HG03354 (cell line): ENCODE results near the gene DDTL.
"Not testable (repeated sequence)": the region's sequence is repeated elsewhere in the genome, so short reads cannot be mapped to it uniquely, and the experiment has no call there.

ENCODE experiments used
- ATAC-seq: cut with Tn5 transposase; IDR thresholded peaks from one replicate; pipeline ENCODE4 v1.9.1; 2021; ENCODE audit warnings: mild to moderate bottlenecking; ENCODE audit not compliant: unreplicated experiment, poor library complexity, severe bottlenecking

The DDTL gene

DNA sequence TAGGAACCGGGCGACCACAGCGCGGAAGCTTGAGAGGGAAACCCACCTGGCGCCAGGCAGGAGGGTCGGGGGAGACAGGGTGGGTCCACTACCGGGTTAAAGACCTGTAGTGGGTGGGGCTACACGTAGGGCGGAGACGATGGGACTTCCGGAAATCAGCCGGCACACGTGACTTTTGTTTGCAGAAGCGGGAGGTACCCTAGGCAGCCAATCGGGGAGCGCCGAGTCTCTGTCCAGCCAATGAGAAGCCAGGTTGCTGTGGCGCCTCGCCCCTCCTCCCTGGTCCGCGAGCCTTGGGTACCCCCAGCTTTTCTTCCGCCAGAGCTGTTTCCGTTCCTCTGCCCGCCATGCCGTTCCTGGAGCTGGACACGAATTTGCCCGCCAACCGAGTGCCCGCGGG lies at the start of gene DDTL:
Gene DDTL (plus strand): TSS at position 321 of the 400 bp plus-strand sequence. CDS start 27 bp downstream, at position 348.
- ATAC-seq = peak; percentile 95

GRCh38 chr22:23920267-23920611 lies 46.4 kb upstream of the DDTL start:
- ATAC-seq = not testable (repeated sequence)

- not testable (repeated sequence) for ATAC-seq
Measured at GRCh38 chr22:23921586-23922201, 45.0 kb upstream of the DDTL start.

- no peak for ATAC-seq
Measured at GRCh38 chr22:23922921-23923320, 43.8 kb upstream of the DDTL start.

DNA sequence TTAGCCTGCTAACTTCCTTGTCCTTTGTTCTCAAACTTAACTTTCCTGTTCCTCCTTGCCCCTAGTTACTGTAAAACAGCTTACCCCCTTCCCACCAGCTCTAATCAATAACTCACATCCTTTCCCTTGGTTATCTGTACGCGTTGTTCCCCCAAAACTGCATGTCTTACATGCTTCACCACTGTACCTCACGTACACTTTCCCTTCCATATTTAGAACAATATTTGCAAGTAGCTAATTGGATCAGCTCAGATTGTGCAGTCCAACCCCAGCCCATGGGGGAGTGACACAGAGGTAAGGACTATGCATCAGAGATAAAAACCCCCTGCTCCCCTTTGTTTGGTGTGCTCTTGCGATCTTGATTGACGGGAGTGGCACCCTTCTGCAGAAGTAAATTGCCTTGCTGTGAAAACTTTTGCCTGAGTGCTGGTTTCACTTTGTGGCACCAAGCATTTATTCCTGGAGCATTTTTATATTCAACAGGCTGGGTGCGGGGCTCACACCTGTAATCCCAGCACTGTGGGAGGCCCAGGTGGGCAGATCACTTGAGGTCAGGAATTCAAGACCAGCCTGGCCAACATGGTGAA lies 41.6 kb upstream of the DDTL start:
- ATAC-seq = no peak

- ATAC-seq = no peak
Measured at GRCh38 chr22:23926561-23926960, 40.1 kb upstream of the DDTL start.

DNA sequence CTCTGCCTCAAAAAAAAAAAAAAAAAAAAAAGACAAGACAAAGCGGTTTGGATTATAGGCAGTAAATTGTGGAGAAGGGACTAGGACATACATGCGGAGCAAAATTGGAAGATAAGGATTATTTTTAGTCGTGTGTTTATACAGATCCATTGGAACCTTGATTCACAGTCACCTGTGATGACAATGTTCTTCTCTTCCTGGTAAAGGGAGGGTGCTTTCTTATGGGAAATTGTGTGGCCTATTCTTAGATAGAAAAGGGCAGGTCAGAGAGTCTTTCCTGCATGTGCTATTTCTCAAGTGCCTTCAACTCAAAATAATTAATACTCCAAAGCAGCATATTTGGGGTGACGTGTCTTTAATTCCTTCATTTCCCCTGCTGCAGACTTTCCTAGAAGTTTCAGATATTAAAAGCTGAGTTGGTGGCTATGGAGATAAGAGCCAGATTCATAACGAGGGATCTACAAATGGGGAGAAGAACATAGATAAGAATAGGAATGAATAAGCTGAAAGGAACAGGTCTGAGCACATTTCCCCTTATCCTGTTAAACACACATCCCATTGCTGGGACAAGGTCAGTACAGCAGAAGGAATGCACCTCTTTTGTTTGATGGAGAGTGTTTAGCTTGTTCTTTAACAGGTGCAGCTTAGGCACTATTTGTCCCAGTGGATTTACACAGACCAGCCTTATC lies 28.2 kb upstream of the DDTL start:
- ATAC-seq = no peak

GRCh38 chr22:23939017-23939357 lies 27.7 kb upstream of the DDTL start:
- no peak for ATAC-seq

GRCh38 chr22:23940166-23940565 lies 26.5 kb upstream of the DDTL start:
- ATAC-seq = not testable (repeated sequence)

DNA sequence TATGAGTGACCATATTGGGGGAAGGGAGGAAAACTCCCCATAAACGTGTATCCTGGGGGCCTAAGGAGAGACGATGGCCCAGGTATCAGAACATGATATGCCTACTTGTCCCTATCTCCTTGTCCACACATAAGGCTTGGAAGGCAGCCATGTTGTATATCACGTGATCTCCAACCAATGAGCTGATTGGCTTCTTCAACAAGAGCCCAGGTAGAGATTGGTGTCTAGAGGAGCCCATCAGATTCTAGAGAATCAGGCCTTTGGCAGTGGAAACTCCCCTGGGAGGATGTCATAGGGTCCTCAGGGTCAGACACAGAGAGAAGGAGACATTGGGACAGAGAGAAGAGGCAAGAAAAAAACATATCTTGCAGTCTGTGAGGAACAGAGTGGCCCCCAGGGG lies 19.3 kb upstream of the DDTL start:
- ATAC-seq = not testable (repeated sequence)

GRCh38 chr22:23949764-23950163 lies 16.9 kb upstream of the DDTL start:
- ATAC-seq = not testable (repeated sequence)

DNA sequence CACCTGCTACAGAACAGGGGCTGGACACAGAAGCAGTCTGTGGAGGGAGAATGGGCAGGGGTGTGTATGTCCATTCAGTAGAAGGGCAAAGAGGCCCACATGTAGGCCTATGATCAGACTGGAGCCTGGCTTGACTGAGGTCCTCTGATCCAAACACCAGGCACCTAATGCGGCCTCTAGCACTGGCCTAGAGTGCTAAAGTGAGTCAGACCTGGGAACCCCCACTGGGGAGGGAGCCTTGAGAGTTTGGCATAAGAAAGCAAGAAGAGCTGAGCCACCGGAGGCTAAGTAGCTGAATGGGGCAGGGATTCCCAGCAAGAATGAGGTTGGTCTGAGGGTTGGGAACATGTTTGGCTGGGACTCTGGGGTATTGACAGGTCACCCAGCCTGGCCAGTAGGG lies 15.3 kb upstream of the DDTL start:
- not testable (repeated sequence) for ATAC-seq

GRCh38 chr22:23952794-23953405 lies 13.8 kb upstream of the DDTL start:
- not testable (repeated sequence) for ATAC-seq

- ATAC-seq = not testable (repeated sequence)
Measured at GRCh38 chr22:23953485-23953884, 13.2 kb upstream of the DDTL start.

GRCh38 chr22:23954193-23954990 lies 12.3 kb upstream of the DDTL start:
- not testable (repeated sequence) for ATAC-seq

DNA sequence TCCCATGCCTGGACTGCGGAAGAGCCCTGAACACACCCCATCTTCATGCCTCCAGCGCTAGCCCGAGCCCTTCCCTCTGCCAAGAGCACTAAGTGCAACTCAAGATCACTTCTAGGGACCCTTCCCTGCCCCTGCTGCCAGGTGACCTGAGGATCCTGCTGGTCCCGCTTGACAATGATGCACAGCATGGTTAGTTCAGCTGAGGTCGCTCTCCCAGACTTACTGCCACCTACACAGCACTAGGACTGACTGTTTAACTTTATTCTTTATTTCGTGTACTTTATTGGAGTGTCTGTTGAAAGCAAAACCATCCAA lies 11.7 kb upstream of the DDTL start:
- not testable (repeated sequence) for ATAC-seq

DNA sequence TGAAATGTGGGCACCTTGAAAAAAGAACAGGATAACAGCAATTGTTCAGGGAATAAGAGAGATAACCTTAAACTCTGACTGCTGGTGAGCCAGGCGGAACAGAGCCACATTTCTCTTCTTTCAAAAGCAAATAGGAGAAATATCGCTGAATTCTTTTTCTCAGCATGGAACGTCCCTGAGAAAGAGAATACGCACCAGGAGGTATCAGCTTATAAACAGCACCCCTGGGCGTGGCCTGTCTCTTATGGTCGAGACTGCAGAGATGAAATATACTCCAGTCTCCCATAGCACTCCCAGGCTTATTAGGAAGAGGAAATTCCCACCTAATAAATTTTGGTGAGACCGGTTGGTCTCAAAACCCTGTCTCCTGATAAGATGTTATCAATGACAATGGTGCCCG lies 10.8 kb upstream of the DDTL start:
- ATAC-seq = not testable (repeated sequence)

DNA sequence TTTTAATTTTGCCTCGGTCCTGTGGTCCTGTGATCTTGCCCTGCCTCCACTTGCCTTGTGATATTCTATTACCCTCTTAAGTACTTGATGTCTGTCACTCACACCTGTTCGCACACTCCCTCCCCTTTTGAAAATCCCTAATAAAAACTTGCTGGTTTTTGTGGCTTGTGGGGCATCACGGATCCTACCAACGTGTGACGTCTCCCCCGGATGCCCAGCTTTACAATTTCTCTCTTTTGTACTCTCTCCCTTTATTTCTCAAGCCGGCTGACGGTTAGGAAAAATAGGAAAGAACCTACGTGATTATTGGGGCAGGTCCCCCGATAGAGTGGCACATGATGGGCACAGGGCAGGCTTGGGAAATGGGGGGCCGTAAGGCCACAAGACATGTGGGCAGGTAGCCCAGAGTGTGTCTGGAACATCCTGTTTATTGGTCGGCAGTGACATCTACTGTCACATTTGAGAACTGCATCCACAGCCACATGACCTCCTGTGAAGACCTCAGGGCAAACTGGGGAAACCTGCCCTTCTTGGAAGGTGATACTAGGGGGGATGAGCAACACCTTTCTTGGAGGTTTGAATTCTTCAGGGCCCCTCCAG lies 10.3 kb upstream of the DDTL start:
- ATAC-seq = not testable (repeated sequence)

GRCh38 chr22:23961084-23961771 lies 5.5 kb upstream of the DDTL start, which contains the start of gene GSTT2B:
TSS of gene GSTT2B (minus strand) at chr22:23961195. CDS start at chr22:23961131, 64 bp downstream.
- not testable (repeated sequence) for ATAC-seq
